K562 (cell line): ENCODE results near the gene PLEKHG3. TPM values are rescaled to one million over a fixed set of nuclear protein-coding genes. Genes with fewer than 3 reads are reported as not detected.
A peak's percentile ranks its signal among the peaks of the same experiment; 100 is the strongest.

ENCODE experiments used
- ATAC-seq: fragments of 200-7000 bp; cut with Tn5 transposase; 3 replicates; pipeline ENCODE4 v1.9.1; 2020; ENCODE audit warnings: moderate library complexity
- BruUV-seq: library from RNA; stranded (reverse); fragments of 400-500 nt; replicated peaks from 2 replicates; lab custom pipeline; 2021; lab: Mats Ljungman, UMichigan
- CTCF ChIA-PET: fragments of 300-600 bp; formaldehyde crosslinking; extraction: SDS; loops from one replicate; lab custom pipeline; 2021; ENCODE audit warnings: low intra/inter-chr PET ratio; lab: Yijun Ruan, JAX
- POLR2A ChIA-PET: fragments of 300-600, 350-650 bp; sonication (Branson Sonifier 250); formaldehyde crosslinking; extraction: SDS; loops from one replicate; lab custom pipeline; 2021; ENCODE audit warnings: antibody characterized with exemption, inconsistent platforms; lab: Yijun Ruan, JAX
- DNase-seq, 4 experiments: peaks; one replicate each; pipeline versions ENCODE4 v3.0.0 to v3.0.0-alpha.2; 2011 to 2018; ENCODE audit warnings: low spot score in 3 of 4, mixed read lengths in 3 of 4; ENCODE audit errors: extremely low read depth in 1 of 4
- FAIRE-seq: peaks from 2 replicates; lab custom pipeline; 2011; peaks lifted over from hg19 to GRCh38; lab: Jason Lieb, UNC
- H2AFZ ChIP-seq: 2 replicates; pipeline ENCODE4 v1.6.0; 2011; ENCODE audit warnings: low read depth, low read length, control low read depth, inconsistent platforms
- H3K27ac ChIP-seq: fragments of 200-600 bp; 3 replicates; pipeline ENCODE4 v1.8.0; 2011; ENCODE audit warnings: low read depth, mild to moderate bottlenecking, control low read depth, inconsistent platforms, low read length, moderate library complexity, mixed read lengths; ENCODE audit errors: extremely low read depth
- H3K27me3 ChIP-seq, 2 experiments: fragments of 300-600 bp in 1 of 2; 2 replicates in 1 of 2; 3 replicates in 1 of 2; pipeline versions ENCODE4 v1.6.0 to v1.8.0; 2011; ENCODE audit warnings: inconsistent platforms in 2 of 2, low read length in 2 of 2, mild to moderate bottlenecking in 1 of 2, mixed read lengths in 1 of 2, moderate library complexity in 1 of 2; ENCODE audit not compliant: control insufficient read depth in 2 of 2, insufficient read depth in 2 of 2
- H3K36me3 ChIP-seq: fragments of 300-600 bp; 3 replicates; pipeline ENCODE4 v1.8.0; 2011; ENCODE audit warnings: mild to moderate bottlenecking, low read length, inconsistent platforms; ENCODE audit not compliant: control insufficient read depth, insufficient read depth
- H3K4me1 ChIP-seq, 2 experiments: fragments of 200-600 bp in 1 of 2; replicated peaks in 1 of 2; 2 replicates in 1 of 2; 3 replicates in 1 of 2; pipeline versions ENCODE4 v1.5.1 to v1.8.0; 2011; ENCODE audit warnings: inconsistent platforms in 2 of 2, low read length in 2 of 2, mild to moderate bottlenecking in 1 of 2, mixed read lengths in 1 of 2, moderate library complexity in 1 of 2; ENCODE audit not compliant: control insufficient read depth in 2 of 2, insufficient read depth in 2 of 2
- H3K4me2 ChIP-seq: 2 replicates; pipeline ENCODE4 v1.6.1; 2011; ENCODE audit warnings: low read length, control low read depth, inconsistent platforms, mixed read lengths; ENCODE audit not compliant: insufficient read depth
- H3K4me3 ChIP-seq: fragments of 200-600 bp; sonication (generic), shearing (Covaris generic); 2 replicates; pipeline ENCODE4 v1.5.1; 2016; ENCODE audit warnings: control low read depth, inconsistent platforms
- H3K79me2 ChIP-seq: fragments of 200-600 bp; 3 replicates; pipeline ENCODE4 v1.8.0; 2011; ENCODE audit warnings: low read length, inconsistent platforms; ENCODE audit not compliant: control insufficient read depth, insufficient read depth
- H3K9ac ChIP-seq, 2 experiments: 2 replicates each; pipeline versions ENCODE4 v1.6.0 to v1.6.1; 2011; ENCODE audit warnings: low read depth in 2 of 2, low read length in 2 of 2, control low read depth in 1 of 2, inconsistent platforms in 1 of 2, mild to moderate bottlenecking in 1 of 2, mixed read lengths in 1 of 2; ENCODE audit not compliant: insufficient read depth in 1 of 2
- H3K9me1 ChIP-seq: one replicate; pipeline ENCODE4 v1.6.0; 2011; ENCODE audit warnings: inconsistent platforms, mild to moderate bottlenecking, low read length, moderate library complexity; ENCODE audit not compliant: control insufficient read depth, insufficient read depth
- H3K9me3 ChIP-seq: replicated peaks from 2 replicates; pipeline ENCODE4 v1.5.1; 2011; ENCODE audit warnings: low read depth, low read length, inconsistent platforms; ENCODE audit not compliant: control insufficient read depth, insufficient read depth
- H4K20me1 ChIP-seq: replicated peaks from 2 replicates; pipeline ENCODE4 v1.6.1; 2011; ENCODE audit warnings: low read length, inconsistent platforms, mixed read lengths; ENCODE audit not compliant: control insufficient read depth, insufficient read depth
- BDP1 ChIP-seq: IDR thresholded peaks from 3 replicates; pipeline ENCODE4 v1.6.1; 2011; ENCODE audit not compliant: insufficient read length, insufficient read depth
- BRCA1 ChIP-seq, 2 experiments: fragments of 450-650 bp in 1 of 2; sonication (generic) in 1 of 2; formaldehyde crosslinking in 1 of 2; IDR thresholded peaks; 2 replicates each; pipeline versions ENCODE4 v1.5.0 to v1.6.1; 2017 to 2020; ENCODE audit warnings: mild to moderate bottlenecking in 1 of 2, missing genetic modification reagents in 1 of 2
- CCNT2 ChIP-seq: IDR thresholded peaks from 2 replicates; pipeline ENCODE4 v1.6.1; 2011; ENCODE audit warnings: borderline replicate concordance, low read depth, mild to moderate bottlenecking, moderate library complexity, mixed read lengths, low read length; ENCODE audit not compliant: insufficient read length; ENCODE audit errors: extremely low read depth
- HMBOX1 ChIP-seq: sonication (generic); IDR thresholded peaks from 2 replicates; pipeline ENCODE4 v1.6.1; 2016
- OTX1 ChIP-seq: fragments of 450-650 bp; formaldehyde crosslinking; IDR thresholded peaks from 2 replicates; pipeline ENCODE4 v1.4.0; 2022; ENCODE audit warnings: mild to moderate bottlenecking
- POLR2B ChIP-seq: fragments of 450-650 bp; IDR thresholded peaks from 2 replicates; pipeline ENCODE4 v1.6.1; 2018; ENCODE audit warnings: low read depth; ENCODE audit not compliant: partially characterized antibody
- SRF ChIP-seq, 2 experiments: fragments of 250-450, 450-650 bp in 1 of 2; sonication (Bioruptor Pico) in 1 of 2; sonication (generic) in 1 of 2; formaldehyde crosslinking; IDR thresholded peaks; 2 replicates each; pipeline versions ENCODE4 v1.5.0 to v1.5.1; 2020 to 2022; ENCODE audit warnings: mild to moderate bottlenecking in 1 of 2, missing genetic modification reagents in 1 of 2
- ZFPM2 ChIP-seq: fragments of 250-450 bp; sonication (Bioruptor Pico); IDR thresholded peaks from 2 replicates; pipeline ENCODE4 v1.5.1; 2022; ENCODE audit warnings: mild to moderate bottlenecking
- ZNF12 ChIP-seq: sonication (generic); formaldehyde crosslinking; IDR thresholded peaks from 2 replicates; pipeline ENCODE4 v1.4.0; 2020; ENCODE audit warnings: mild to moderate bottlenecking, missing genetic modification reagents
- ZNF589 ChIP-seq: fragments of 200-800 bp; sonication (Bioruptor generic); IDR thresholded peaks from 2 replicates; pipeline ENCODE4 v1.6.1; 2016; ENCODE audit warnings: low read depth, missing genetic modification characterization, missing compliant biosample characterization
- ZNF778 ChIP-seq: fragments of 450-650 bp; formaldehyde crosslinking; IDR thresholded peaks from 2 replicates; pipeline ENCODE4 v1.4.0; 2020; ENCODE audit warnings: mild to moderate bottlenecking, moderate library complexity
- WGBS: fragments of 100-300 bp; shearing (Covaris generic); methylation state at CpG from one replicate; pipeline ENCODE4 v1.1.6; 2016; ENCODE audit warnings: low coverage, mixed read lengths; ENCODE audit not compliant: insufficient coverage; ENCODE audit errors: missing lambda C conversion rate; 5-methylcytosine and 5-hydroxymethylcytosine counted together
- in situ Hi-C: fragments of 300-500 bp; cut with MboI; formaldehyde crosslinking; loops from 4 replicates; pipeline ENCODE4 v1.15.0; 2018; ENCODE audit warnings: inconsistent platforms, mixed read lengths
- intact Hi-C: fragments of 100-400 bp; cut with micrococcal nuclease; formaldehyde crosslinking; loops from 2 replicates; pipeline ENCODE4 v1.14.2; 2022
- polyA plus RNA-seq, 8 experiments: library from polyadenylated mRNA; depleted of rRNA in 4 of 8; stranded (reverse) in 5 of 8; unstranded in 3 of 8; fragments of >200 nt; fragmentation: Nextera tagmentation in 2 of 8; fragmentation: Illumina TruSeq in 1 of 8; extraction: Ambion mirVana in 2 of 8; extraction: Trizol in 1 of 8; gene quantifications; 2 replicates each; pipeline versions ENCODE4 v1.2.1 to v1.2.3, GENCODE V29; 2011 to 2014; ENCODE audit warnings: inconsistent platforms in 1 of 8, missing spikeins in 1 of 8
- total RNA-seq, 7 experiments: library from RNA; depleted of rRNA in 6 of 7; stranded (reverse); fragments of >200 nt in 6 of 7; fragmentation: Illumina TruSeq in 2 of 7; extraction: Trizol in 2 of 7; gene quantifications; 2 replicates each; pipeline versions ENCODE4 v1.2.1 to v1.2.3, GENCODE V29; 2011 to 2021; ENCODE audit warnings: low replicate concordance in 1 of 7

The PLEKHG3 gene
- total and polyA plus RNA-seq, 9 of the 15 experiments (the other 6 are each of a cell fraction or from before 2014, with no cell fraction given) = 0.04 to 0.16 TPM; not detected in 7

DNA sequence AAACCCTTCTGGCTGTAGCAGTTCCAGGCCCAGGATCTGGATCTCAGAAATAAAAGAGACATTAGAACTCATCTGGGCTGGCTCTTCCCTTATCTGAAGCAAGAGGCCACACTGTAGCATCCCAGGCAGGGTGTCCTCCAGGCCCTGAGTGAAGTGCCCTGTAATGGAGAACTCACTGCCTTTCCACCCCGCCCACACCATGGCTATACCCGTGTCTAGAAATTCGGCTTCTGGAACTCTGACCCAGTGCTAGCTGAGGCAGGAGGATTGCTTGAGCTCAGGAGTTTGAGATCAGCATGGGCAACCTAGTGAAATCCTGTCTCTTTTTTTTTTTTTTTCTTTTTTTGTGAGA lies 23.5 kb upstream of the PLEKHG3 start (continued):
- TF ChIP-seq BDP1 (no peak), CCNT2 (no peak), ZNF589 (no peak), OTX1 (CRISPR knock-in tag) (no peak), ZNF778 (CRISPR knock-in tag) (no peak), ZNF12 (CRISPR knock-in tag) (no peak), BRCA1 (IDR thresholded peaks at IDR 0.05) (no peak), BRCA1 (CRISPR knock-in tag; IDR thresholded peaks at IDR 0.05) (no peak)

GRCh38 chr14:64681796-64682710 lies 22.2 kb upstream of the PLEKHG3 start:
- intact Hi-C loops = no loop called here
- H4K20me1 ChIP-seq = no peaks in the 10 kb centered on the region
- no peak overlapping the region for H3K9ac ChIP-seq
- H3K4me2 ChIP-seq = no peak overlapping the region
- no peaks in the 10 kb centered on the region for H3K9me1 ChIP-seq
- H3K9me3 ChIP-seq = no peaks in the 10 kb centered on the region
- ChIA-PET POLR2A (interaction anchor here (0.7 to 0.9 kb wide), 2 partner anchors 17 to 386 kb away, joined by 3 read pairs; no protein-coding TSS in a partner anchor), CTCF (no interaction called here)
- H3K27ac ChIP-seq = no peak overlapping the region
- no peaks in the 10 kb centered on the region for H3K36me3 ChIP-seq
- in situ Hi-C loops = no loop called here
- DNase-seq = peak in 1 of 4 experiments; percentile 14
- H3K27me3 ChIP-seq = peaks cover 2 to 54% of the 10 kb centered on the region in 2 experiments; a peak in 4 of 5 replicates
- ATAC-seq = peak; percentile 54
- H3K4me3 ChIP-seq = no peak overlapping the region
- no peak overlapping the region for H2AFZ ChIP-seq
- no peaks in the 10 kb centered on the region for H3K79me2 ChIP-seq
- no TSS peak for BruUV-seq
- no peak for TF ChIP-seq POLR2B
- no peak for TF ChIP-seq HMBOX1
- TF ChIP-seq SRF (CRISPR knock-in tag; IDR thresholded peaks at IDR 0.05) = peak in 1 of 2 experiments; percentile 89; a peak in 2 of 4 replicates
- no peak for TF ChIP-seq ZFPM2
- FAIRE-seq = no peak
- H3K4me1 ChIP-seq = no peaks in the 10 kb centered on the region
- WGBS = 7% methylated on average over 10 of the region's 15 CpGs
